Left lobe of liver (tissue), 2 donors: ENCODE measurements around the gene CLDN20. TPM values are rescaled to one million over a fixed set of nuclear protein-coding genes. Genes with fewer than 3 reads are reported as not detected.
"Not testable (repeated sequence)": the region's sequence is repeated elsewhere in the genome, so short reads cannot be mapped to it uniquely, and the experiment has no call there.

ENCODE experiments used
- ATAC-seq: fragments of 200-7000 bp; cut with Tn5 transposase; one replicate; pipeline ENCODE4 v1.9.1; 2020; ENCODE audit warnings: mild to moderate bottlenecking, moderate library complexity
- DNase-seq: peaks from one replicate; pipeline ENCODE4 v3.0.0-alpha.2; 2020; ENCODE audit warnings: low spot score
- total RNA-seq: library from RNA; stranded (reverse); gene quantifications from one replicate; pipeline ENCODE4 v1.2.1, GENCODE V29; 2021
- donor health status: DM: no; HTN: no; CAD: no; lungs with moderate emphysema.
- donor health status: DM: no; HTN: yes; CAD: no.

Gene CLDN20, protein sequence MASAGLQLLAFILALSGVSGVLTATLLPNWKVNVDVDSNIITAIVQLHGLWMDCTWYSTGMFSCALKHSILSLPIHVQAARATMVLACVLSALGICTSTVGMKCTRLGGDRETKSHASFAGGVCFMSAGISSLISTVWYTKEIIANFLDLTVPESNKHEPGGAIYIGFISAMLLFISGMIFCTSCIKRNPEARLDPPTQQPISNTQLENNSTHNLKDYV
- not detected for total RNA-seq

DNA sequence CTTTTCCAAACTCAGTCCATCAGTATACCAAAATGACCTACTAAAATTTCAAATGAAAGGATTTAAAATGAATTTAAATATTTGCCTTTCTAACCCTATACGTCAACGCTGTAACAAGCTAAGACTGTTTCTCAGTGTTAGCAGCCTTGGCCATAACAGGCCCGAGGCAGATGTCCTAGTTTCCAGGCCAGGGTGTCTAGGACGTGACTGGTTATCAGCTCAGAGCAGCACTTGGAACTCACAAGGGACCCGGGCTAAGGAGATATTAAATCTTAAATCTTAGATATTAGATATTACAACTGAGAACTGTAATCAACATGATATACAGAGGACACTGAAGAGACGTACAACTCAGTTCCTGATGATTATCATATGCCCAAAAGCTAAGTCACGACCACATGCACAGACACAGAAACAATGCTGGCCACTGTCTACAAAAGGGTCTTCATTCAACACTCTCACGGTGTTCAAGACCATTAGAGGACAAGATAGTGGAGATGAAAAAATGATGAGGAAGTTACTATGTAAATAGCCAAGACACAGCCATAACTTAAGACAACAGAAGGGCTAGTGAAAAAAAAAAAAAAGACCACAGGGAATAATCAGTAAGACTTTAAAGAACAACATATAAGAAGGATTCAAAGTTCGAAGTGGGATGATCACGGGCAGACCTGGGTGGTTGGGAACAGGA is at the start of gene CLDN20:
CLDN20 (plus strand) TSS at position 641 of the 691 bp plus-strand sequence. CDS start 11,707 bp downstream, outside the sequence.
- DNase-seq (no peak), ATAC-seq (no peak)

DNA sequence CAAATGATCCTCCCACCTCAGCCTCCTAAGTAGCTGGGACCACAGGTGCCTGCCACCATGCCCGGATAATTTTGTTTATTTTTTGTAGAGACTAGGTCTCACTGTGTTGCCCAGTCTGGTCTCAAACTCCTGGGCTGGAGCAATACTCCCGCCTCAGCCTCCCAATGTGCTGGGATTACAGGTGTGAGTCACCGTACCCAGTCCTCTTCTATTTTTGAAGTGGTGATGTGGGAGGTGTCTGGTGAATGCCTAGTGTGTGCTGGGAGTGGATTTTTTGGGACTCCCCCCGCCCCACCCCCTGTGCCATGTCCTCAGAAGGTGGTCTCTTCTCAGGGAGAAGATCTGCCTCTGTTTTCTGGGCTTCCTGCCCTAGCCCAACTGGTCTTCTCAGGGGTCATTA is 47.9 kb upstream of the CLDN20 start:
- no peak for DNase-seq
- ATAC-seq, result no peak

DNA sequence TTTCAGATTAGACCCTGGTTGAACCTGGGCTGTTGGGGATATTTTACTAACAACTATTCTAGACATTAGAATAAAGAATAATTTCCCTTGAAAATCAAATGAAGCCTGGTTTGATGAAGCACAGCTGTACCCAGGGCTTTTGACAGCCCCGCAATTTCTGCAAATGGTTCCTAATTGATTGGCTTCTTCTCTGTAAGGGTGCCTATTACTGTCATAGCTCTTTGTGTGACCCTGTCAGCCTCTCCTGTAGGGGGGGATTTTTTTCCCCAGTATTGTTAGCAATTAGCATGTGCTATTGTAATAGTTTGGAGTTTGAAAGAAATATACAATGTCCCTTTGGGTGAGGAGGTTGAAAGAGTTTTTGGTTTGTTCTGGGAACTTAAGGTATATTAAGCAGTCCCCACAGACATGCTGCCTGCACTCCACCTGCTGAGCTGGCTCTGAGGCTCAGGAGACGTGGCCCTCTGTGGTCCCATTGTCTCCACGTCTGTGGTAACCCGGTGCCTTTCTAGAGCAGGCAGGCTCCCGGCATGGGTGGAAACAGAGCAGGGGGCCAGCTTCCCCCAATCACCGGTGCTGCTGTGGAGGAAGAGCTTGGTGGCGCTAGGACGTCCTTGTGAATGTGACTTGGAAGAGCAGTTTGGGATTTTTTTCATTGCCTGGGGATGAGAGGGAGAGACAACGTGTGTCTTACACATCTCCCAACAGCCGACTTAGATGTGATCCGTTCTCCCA is 47.3 kb upstream of the CLDN20 start:
- DNase-seq, result no peak
- no peak for ATAC-seq

DNA sequence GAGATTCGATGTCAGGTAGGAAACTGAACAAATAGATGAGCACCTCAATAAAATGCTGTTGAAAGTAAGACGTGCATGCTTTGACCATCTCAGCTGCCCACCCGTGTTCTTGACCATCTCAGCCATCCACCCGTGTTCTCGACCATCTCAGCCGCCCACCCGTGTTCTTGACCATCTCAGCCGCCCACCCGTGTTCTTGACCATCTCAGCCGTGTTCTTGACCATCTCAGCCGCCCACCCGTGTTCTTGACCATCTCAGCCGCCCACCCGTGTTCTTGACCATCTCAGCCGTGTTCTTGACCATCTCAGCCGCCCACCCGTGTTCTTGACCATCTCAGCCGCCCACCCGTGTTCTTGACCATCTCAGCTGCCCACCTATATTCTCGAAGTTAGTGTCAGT is 45.1 kb upstream of the CLDN20 start:
- ATAC-seq, DNase-seq: not testable (repeated sequence)

DNA sequence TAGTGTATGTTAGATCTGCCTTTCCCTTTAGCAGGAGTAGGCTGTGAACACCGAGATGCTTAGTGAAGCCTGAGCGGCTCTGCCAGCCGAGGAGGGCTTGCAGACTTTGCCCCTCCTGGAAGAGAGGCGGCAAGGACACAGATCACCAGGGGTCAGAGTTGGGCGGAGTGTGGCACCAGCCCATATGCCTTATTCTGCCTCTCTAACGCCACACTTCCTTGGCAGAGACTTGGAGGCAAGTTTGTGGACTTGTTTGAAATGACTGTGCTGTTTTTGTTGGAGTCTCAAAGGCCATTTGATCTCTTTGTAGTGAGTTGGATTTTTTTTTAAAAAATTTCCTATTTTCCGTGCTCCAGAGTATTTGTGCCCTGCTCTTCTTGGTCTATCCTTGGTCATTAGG is 44.5 kb upstream of the CLDN20 start:
- no peak for DNase-seq
- no peak for ATAC-seq

DNA sequence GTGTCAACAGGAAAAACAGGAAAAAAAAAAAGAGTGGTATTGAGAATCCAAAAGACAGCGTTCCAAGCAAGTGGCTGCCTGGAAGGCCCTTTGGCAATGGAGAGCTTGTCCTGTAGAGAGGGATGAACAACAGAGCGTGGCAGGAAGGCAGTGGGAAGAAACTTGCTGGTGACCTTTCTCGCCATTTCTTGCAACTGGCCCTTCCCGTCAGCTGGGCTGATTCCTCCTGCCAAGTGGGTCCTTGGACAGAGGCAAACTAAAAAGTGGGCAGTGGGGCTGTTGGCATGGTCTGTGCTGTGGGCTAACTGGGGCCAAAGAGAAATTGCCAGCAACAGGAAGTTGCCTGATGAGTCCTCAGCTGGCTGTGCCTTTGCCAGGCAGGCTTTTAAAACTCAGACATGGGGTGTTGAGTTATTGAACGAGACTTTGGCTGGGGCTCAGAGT is 43.9 kb upstream of the CLDN20 start:
- ATAC-seq, result no peak

DNA sequence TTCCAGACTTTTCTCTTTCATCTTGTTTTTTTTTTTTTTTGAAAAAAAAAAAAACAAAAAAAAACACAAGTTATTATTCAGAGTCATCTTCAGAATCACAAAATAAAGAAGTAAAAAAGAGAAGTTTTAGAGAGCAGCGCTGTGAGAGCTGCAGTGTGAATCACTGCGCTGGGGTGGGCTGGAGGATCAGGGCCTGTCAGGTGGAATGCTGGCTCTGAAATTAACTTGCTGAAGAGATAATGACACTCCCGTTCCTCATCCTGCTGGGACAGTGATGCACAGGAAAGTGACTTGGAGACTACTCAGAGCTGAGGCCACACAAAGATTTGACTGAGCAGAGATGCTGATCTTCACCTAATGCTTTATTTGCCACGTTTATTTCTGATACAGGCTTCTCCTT is 42.7 kb upstream of the CLDN20 start:
- DNase-seq, result no peak
- no peak for ATAC-seq

More for the DNA sequence above, 43.9 kb upstream of the CLDN20 start:
- DNase-seq, result no peak

DNA sequence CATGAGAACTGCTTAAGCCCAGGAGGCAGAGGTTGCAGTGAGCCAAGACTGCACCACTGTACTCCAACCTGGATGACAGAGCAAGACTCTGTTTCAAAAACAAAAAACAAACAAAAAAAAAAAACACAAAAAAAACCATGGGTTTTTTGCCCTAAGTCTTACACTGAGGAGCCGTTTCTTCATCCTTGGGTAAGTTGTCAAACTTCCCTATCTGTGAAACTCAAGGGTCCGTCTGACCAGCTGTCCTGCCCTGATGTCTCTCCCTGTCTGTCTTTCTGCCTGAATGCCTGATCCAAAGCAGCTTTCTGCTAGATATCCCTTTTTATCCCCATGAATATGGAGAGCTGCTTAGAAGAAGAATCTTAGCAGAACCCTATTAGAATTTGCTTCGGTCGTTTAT is 41.3 kb upstream of the CLDN20 start:
- DNase-seq (no peak), ATAC-seq (no peak)

DNA sequence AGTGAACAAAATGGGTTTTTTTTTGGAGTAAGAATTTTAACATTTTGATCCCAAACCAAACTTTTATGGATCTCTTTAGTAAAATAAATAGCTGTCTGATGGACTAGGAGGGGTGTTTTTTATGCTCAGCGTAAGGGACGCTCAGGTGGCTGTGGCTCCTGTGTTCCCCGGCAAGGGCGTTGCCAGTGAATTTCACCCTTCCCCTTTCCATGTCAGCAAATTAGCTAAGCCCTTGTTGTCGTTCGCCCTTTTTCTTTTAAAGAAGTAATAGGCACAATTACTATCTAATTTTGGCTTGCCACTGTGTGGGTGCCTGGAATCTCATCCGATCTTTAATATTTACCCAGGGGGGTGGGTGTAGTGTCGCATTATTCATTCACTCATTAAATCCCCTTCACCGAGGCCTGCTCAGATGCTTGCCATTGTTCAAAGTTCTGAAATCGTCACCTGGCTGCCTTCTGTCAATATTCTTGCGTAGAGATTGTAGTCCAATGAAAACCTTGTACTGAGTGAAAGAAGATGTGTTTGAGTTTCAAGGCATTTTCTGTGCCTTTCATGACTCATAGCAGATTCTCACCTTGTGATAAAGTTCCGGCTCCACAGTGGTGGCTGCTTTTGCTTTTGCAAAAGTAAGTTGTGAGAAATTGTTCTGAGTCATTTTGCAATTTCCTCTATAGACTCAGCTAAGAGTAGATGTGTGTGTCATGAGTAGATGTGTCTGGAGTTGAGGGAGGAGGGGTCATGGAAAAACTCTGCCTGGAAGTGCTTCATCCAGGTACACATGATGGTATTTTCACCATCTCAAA is 40.0 kb upstream of the CLDN20 start:
- DNase-seq, result no peak
- ATAC-seq, result no peak

DNA sequence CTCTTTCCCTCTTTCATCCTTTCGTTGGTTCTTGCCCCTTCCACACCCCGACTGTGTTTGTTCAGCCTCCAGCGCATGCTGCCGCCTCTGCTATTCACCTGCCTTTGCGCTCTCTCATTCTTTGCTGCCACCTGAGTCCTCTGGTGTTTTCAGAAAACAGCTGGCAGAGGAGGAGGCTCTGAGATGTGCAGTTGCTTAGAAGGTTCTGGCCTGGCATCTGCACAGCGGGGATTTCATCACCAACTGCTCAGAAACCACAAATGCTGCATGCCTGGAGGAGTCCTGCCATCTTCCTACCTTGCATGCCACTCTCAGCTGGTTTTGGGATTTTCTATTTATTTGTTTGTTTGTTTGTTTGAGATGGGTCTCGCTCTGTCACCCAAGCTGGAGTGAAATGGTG is 39.2 kb upstream of the CLDN20 start:
- no peak for DNase-seq
- no peak for ATAC-seq

DNA sequence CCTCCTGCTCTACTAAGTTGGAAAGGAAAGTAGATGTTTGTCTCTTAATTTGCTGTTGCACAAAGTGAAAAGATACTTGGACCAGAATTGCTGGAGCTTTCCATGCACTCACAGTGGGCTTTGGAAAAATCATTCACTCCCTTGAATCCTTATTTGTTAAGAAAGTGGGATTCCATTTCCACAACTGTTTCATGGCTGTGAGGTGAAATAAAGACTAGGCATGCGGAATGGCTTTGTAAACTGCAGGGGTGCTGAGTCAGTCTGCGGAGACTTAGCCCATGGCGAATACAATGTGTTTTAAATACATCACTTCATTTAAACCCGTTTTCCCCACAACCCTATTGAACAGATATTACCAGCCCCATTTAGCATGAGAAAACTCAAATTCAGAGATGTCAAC is 36.8 kb upstream of the CLDN20 start:
- no peak for DNase-seq
- ATAC-seq, result no peak

DNA sequence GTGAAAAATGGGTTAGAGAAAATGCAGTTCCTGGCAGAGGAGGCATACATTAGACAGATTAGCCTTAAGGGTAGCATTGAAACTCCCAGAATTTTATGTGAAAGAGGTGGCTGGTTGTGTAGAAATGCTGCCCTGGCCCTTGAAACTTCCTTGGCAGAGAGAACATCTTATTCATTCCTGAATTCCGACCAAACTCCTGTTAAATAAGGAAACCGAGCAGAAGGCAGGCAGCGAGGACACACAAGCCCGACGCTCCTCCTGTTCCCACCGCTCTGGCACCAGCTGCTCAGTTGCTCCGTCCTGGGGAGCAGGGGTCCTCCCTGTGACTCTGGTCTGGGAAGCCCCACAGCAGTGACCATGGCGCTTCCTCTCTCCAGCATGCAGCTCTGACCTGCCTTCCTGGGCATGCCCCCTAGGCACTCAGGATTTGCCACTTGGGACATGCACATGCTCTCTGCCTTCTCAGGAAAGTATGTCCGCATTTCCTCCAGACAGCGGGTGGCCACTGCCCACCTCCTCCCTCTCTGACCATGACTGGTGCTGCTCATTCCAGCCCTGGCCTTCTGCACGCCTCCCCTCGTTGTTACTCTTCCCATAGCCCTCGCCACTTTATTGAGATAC is 35.2 kb upstream of the CLDN20 start:
- no peak for ATAC-seq
- DNase-seq, result no peak

DNA sequence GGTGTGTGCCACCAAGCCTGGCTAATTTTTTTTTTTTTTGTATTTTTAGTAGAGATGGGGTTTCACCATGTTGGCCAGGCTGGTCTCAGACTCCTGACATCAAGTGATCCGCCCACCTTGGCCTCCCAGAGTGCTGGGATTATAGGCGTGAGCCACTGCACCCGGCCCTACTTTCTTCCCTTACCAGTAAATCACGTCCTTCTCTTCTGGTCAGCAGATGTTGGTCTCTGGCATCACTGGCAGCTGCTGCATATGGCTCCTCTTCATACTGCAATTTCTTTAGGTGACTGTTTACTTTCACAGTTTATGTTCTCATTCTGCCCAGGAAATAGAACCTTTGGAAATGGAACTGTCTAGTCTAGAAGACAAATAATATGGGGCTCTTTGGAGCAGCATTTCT is 32.8 kb upstream of the CLDN20 start:
- DNase-seq, ATAC-seq: not testable (repeated sequence)

DNA sequence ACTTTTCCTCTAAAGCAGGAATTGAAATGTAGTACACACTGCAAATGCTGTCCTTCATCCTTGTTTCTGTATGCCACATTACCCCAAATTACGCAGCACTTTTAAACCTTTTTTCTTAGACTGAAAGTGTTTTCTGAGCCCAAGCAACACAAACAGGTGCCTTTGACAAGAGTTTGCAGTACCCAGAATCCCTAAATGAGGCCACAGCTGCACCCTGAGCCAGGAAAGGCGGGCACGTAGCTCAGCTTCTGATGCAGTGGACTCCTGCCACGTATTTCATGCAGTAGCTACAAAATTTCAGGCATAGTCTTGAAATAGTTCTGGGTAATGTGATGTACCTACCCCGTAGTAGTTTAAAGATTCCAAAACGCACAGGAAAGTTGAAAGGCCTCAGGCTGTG is 31.0 kb upstream of the CLDN20 start:
- ATAC-seq (no peak), DNase-seq (no peak)

DNA sequence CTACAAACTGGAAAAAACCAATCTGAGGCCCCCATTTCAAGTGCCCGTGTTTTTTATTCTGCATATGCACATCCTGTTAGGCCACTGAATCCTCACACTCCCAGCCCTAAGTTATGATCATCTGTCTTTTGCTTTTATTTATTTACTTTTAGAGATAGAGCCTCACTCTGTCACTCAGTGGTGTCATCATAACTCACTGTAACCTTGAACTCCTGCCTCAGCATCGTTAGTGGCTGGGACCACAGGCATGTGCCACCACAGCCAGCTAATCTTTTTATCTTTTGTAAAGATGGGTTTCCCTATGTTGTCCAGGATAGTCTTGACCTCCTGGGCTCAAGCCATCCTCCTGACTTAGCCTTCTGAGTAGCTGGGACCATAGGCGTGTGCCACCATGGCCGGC is 29.6 kb upstream of the CLDN20 start:
- ATAC-seq (no peak), DNase-seq (no peak)

DNA sequence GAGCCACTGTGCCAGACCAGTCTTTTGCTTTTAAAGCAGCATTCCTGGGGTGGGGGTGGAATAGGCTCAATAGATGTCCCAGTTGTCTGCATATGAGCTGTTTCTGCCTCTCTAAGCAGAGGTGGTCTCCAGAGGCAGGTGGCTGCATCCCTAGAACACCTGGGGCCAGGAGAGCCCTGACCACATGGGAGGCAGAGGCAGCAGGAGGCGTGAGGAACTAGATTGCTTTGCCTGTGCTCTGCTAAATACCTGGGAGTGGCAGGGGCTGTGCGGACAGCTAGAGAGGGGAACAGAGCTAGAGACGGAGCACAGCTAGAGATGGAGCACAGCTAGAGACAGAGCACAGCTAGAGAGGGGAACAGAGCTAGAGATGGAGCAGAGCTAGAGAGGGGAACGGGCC is 29.1 kb upstream of the CLDN20 start:
- ATAC-seq (no peak), DNase-seq (no peak)

DNA sequence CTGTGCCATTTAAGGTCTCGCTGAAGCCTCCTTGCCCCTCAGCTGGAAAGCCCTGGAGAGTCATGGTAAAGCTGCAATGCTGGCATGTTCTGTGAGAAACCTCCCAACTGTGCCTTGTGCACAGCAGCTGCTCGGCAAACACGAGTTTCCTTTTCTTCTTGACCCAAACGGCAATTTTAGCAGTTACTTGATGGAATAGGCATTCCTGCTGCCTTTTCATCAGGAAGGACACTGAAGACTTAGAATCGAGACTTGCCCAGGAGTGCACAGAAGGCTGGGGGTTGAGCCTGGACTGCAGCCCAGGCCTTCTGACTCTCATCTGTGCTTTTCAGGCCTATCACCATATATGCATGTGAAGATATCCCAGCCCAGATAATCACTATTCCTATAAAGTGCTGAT is 28.7 kb upstream of the CLDN20 start:
- ATAC-seq, result no peak

DNA sequence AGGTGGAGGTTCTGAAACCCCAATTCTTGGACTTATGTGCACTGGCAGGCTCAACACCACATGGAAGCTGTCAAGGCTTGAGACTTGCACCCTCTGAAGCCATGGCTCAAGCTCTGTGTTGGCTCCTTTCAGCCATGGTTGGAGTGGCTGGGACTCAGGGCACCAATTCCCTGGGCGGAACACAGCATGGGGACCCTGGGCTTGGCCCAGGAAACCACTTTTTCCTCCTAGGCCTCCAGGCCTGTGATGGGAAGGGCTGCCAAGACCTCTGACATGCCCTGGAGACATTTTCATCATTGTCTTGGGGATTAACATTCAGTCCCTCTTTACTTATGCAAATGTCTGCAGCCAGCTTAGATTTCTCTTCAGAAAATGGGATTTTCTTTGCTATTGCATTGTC is 26.2 kb upstream of the CLDN20 start:
- no peak for DNase-seq
- ATAC-seq, result no peak

More for the DNA sequence above, 28.7 kb upstream of the CLDN20 start:
- no peak for DNase-seq

DNA sequence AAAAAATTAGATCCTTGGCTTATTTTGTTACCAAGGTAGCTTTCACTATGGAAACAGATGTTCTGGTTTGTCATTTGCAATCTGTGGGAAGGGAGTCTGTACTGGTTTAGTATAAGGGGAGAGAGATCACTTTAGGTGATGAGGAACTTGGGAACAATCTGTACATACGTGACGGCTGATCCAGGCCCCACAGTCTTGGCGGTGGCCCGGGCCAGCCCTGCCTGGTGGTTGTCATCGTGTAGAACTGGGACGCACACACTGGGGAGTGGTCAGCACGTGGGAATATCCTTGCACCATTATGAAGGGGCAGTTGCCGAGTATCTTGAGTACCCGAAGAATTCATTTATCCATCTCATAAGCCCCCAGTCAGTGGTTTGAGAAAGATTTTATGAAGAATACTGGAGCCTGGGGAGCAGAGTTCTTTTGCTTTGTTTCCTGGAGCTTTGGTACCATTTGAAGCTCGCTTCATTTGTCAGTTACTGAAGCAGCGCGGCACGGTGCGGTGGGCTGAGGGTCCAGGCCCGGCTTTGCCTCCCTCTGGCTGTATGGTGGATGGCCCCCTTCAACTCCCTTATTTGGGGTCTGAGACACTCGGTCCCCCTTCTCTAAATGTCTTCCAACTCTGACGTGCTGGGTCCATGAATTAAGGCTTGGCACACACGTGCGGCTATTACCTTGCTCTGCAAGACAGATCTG is 22.8 kb upstream of the CLDN20 start:
- ATAC-seq (no peak), DNase-seq (no peak)

DNA sequence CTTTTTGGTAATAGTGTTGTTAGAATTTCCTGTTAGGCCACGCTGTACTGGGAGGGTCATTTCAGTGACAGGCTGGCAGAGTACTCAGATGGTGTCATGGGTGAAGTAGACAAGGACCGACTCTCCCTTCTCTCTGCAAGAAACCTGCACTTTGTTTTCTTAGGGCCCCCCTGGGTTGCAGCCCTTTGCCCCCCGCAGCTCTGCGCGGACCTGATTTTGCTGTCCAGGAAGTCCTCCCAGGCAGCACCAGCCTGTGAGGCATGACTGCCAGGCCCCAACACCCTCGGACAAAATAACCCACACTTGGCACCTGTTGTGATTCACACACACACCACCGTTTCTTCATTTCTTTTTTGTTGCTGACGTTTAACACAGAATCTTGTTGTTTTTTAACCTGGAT is 21.8 kb upstream of the CLDN20 start:
- DNase-seq (no peak), ATAC-seq (no peak)
